ENCODE results near the gene RGS8. TPM values are rescaled to one million over a fixed set of nuclear protein-coding genes. Genes with fewer than 3 reads are reported as not detected.

Gene RGS8
- total and polyA plus RNA-seq, 11 donors = 0.05 to 0.23 (median 0.11) TPM; not detected in 8

GRCh38 chr1:182704677-182705076 is 20.3 kb upstream of the RGS8 start:
- DNase-seq = no peak
- H3K27ac ChIP-seq = no peak overlapping the region
- H3K27me3 ChIP-seq = no peaks in the 10 kb centered on the region
- H3K9me3 ChIP-seq = no peaks in the 10 kb centered on the region
- TF ChIP-seq CTCF (IDR thresholded peaks at IDR 0.05) = no peak
- no peak for TF ChIP-seq POLR2A (IDR thresholded peaks at IDR 0.05)
- intact Hi-C loops (cut with DNase I) = loop anchor here in 1 of 10 donors (5.0 kb wide), 1 partner anchor 63 kb away; no protein-coding TSS in a partner anchor
- no peaks in the 10 kb centered on the region for H3K36me3 ChIP-seq
- ATAC-seq = no peak
- 86 to 95% (median 90%) methylated on average over 2 of the region's 2 CpGs for WGBS, 4 donors
- H3K4me1 ChIP-seq = peaks cover 0 to 4% (median under 1%) of the 10 kb centered on the region in 12 donors
- H3K4me3 ChIP-seq = no peak overlapping the region

DNA sequence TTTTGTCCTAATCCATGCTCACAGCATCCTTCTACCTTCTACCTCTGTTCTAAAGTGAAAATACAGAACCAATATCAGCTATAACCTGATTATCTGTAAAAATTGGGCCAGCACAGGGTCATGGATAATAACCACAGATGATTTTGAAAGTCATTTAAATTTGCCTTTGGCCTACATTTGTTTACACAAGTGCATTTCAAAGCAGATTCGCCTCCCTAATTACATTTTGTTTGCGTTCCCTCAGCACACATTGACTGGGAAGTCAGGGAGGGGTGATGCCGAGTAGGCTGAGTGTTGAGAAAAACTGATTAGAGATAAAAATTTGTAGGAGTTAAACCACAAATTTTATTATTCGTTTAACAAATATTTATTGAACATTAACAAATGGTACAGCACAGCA is 19.2 kb upstream of the RGS8 start:
- intact Hi-C loops (cut with DNase I) = no loop called here
- no peak for DNase-seq

DNA sequence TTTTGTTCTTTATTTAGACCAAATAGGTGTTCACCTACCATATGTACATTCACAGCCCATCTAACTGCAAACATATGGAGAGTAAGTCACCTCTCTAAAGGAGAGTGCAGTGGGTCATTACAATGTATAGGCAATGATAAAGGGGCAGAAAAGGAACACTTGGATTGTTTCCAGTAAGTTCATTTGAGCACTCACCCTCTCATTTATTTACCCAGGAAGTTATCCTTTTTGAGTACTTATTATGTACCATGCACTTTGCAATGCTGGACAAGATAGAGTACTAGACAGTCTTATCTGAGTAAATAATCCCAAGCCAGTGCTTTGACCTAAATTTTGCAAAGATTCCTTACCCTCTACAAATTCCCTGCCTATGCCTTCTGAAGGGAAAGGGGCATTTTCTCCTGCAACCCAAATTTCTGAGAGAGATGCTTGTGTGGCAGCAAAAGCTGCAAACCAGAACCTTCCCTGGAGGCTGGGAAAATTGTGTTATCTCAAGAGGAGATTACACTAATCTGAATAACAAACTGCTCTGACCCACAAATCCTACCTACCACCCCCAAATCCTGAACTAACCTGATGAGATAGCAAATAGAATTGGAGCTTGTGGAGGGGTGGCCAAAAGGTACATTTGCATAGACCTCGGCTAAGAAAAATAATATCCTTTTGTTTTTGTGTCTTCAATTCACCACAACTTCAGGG is 18.6 kb upstream of the RGS8 start:
- DNase-seq (no peak), ATAC-seq (no peak)
- WGBS, 4 donors = 76 to 93% (median 85%) methylated on average over 1 of the region's 1 CpG
- no peaks in the 10 kb centered on the region for H3K9me3 ChIP-seq
- H3K36me3 ChIP-seq = no peaks in the 10 kb centered on the region
- no peak for TF ChIP-seq CTCF (IDR thresholded peaks at IDR 0.05)
- TF ChIP-seq POLR2A (IDR thresholded peaks at IDR 0.05) = no peak
- H3K4me1 ChIP-seq = peaks cover 0 to 16% (median 8%) of the 10 kb centered on the region in 12 donors
- no peak overlapping the region for H3K27ac ChIP-seq
- no peak overlapping the region for H3K4me3 ChIP-seq
- no peaks in the 10 kb centered on the region for H3K27me3 ChIP-seq
- intact Hi-C loops (cut with DNase I) = no loop called here

More for the DNA sequence above, 19.2 kb upstream of the RGS8 start:
- Histone ChIP-seq H3K36me3 (no peaks in the 10 kb centered on the region), H3K4me1 (peaks cover 0 to 15% (median 8%) of the 10 kb centered on the region in 12 donors), H3K27me3 (no peaks in the 10 kb centered on the region), H3K27ac (no peak overlapping the region), H3K9me3 (no peaks in the 10 kb centered on the region), H3K4me3 (no peak overlapping the region)
- no peak for ATAC-seq
- TF ChIP-seq POLR2A (IDR thresholded peaks at IDR 0.05) (no peak), CTCF (IDR thresholded peaks at IDR 0.05) (no peak)
- 72 to 83% (median 74%) methylated on average over 4 of the region's 4 CpGs for WGBS, 4 donors

- Histone ChIP-seq H3K4me1 (peaks cover 0 to 20% (median 8%) of the 10 kb centered on the region in 12 donors), H3K27ac (peak overlapping the region in 1 of 12 donors; percentile 31), H3K4me3 (no peak overlapping the region), H3K27me3 (no peaks in the 10 kb centered on the region), H3K9me3 (no peaks in the 10 kb centered on the region), H3K36me3 (no peaks in the 10 kb centered on the region)
- DNase-seq (no peak), ATAC-seq (no peak)
- TF ChIP-seq POLR2A (IDR thresholded peaks at IDR 0.05) (no peak), CTCF (IDR thresholded peaks at IDR 0.05) (no peak)
- intact Hi-C loops (cut with DNase I) = no loop called here
- WGBS, 4 donors = 82 to 88% (median 85%) methylated on average over 9 of the region's 9 CpGs
Observed at GRCh38 chr1:182700351-182700709, 15.9 kb upstream of the RGS8 start.

Measured in heart left ventricle (tissue), 16 donors.